Measurements from ENCODE around the gene GGTLC1.

GGTLC1 gene

GRCh38 chr20:23974966-23975365 is 13.6 kb downstream of the GGTLC1 start:
- Histone ChIP-seq H3K27me3 (replicated peaks; ENCODE audit: insufficient read depth, low read length) (no peaks in the 10 kb centered on the region), H3K9ac (ENCODE audit: low read length) (no peak overlapping the region), H3K36me3 (replicated peaks; ENCODE audit: insufficient read depth, low read length) (no peaks in the 10 kb centered on the region)

GRCh38 chr20:23971310-23971709 is 17.3 kb downstream of the GGTLC1 start:
- H3K27me3 ChIP-seq (replicated peaks; ENCODE audit: insufficient read depth, low read length), result no peaks in the 10 kb centered on the region
- no peaks in the 10 kb centered on the region for H3K79me2 ChIP-seq (ENCODE audit: low read length)
- H3K4me2 ChIP-seq (ENCODE audit: low read depth, low read length), result no peak overlapping the region
- H3K9me2 ChIP-seq (replicated peaks; ENCODE audit: insufficient read depth, low read length), result no peaks in the 10 kb centered on the region
- TF ChIP-seq CTCF (IDR thresholded peaks at IDR 0.05; ENCODE audit: low read length), result no peak
- no peak for TF ChIP-seq EZH2 (optimal IDR thresholded peaks at IDR 0.05; ENCODE audit: low read depth, low read length)
- no peak for TF ChIP-seq EZH2phosphoT487 (IDR thresholded peaks at IDR 0.05; ENCODE audit: low read length)
- H4K20me1 ChIP-seq (ENCODE audit: insufficient read depth, low read length), result no peaks in the 10 kb centered on the region
- H3K9ac ChIP-seq (ENCODE audit: low read length), result no peak overlapping the region
- H3K4me3 ChIP-seq (ENCODE audit: low read length), result no peak overlapping the region
- no peak overlapping the region for H3K27ac ChIP-seq (ENCODE audit: low read length)
- H3K4me1 ChIP-seq (ENCODE audit: low read length), result no peaks in the 10 kb centered on the region
- no peak for DNase-seq
- no peak overlapping the region for H2AFZ ChIP-seq (ENCODE audit: low read length)
- H3K9me3 ChIP-seq (replicated peaks; ENCODE audit: insufficient read depth, low read length), result no peaks in the 10 kb centered on the region
- no peaks in the 10 kb centered on the region for H3F3A ChIP-seq (ENCODE audit: insufficient read depth, low read length)
- H3K36me3 ChIP-seq (replicated peaks; ENCODE audit: insufficient read depth, low read length), result no peaks in the 10 kb centered on the region

More at GRCh38 chr20:23974966-23975365, 13.6 kb downstream of the GGTLC1 start:
- H3K9me2 ChIP-seq (replicated peaks; ENCODE audit: insufficient read depth, low read length), result no peaks in the 10 kb centered on the region
- H3K27ac ChIP-seq (ENCODE audit: low read length), result no peak overlapping the region
- TF ChIP-seq EZH2phosphoT487 (IDR thresholded peaks at IDR 0.05; ENCODE audit: low read length), result no peak
- DNase-seq, result no peak
- H3K9me3 ChIP-seq (replicated peaks; ENCODE audit: insufficient read depth, low read length), result no peaks in the 10 kb centered on the region
- no peaks in the 10 kb centered on the region for H4K20me1 ChIP-seq (ENCODE audit: insufficient read depth, low read length)
- no peaks in the 10 kb centered on the region for H3K79me2 ChIP-seq (ENCODE audit: low read length)
- no peak overlapping the region for H2AFZ ChIP-seq (ENCODE audit: low read length)
- H3K4me2 ChIP-seq (ENCODE audit: low read depth, low read length), result no peak overlapping the region
- no peak overlapping the region for H3K4me3 ChIP-seq (ENCODE audit: low read length)
- H3K4me1 ChIP-seq (ENCODE audit: low read length), result no peaks in the 10 kb centered on the region
- H3F3A ChIP-seq (ENCODE audit: insufficient read depth, low read length), result no peaks in the 10 kb centered on the region

- no peak overlapping the region for H2AFZ ChIP-seq (ENCODE audit: low read length)
- H3K9me3 ChIP-seq (replicated peaks; ENCODE audit: insufficient read depth, low read length), result no peaks in the 10 kb centered on the region
- no peaks in the 10 kb centered on the region for H4K20me1 ChIP-seq (ENCODE audit: insufficient read depth, low read length)
- no peaks in the 10 kb centered on the region for H3F3A ChIP-seq (ENCODE audit: insufficient read depth, low read length)
- no peaks in the 10 kb centered on the region for H3K27me3 ChIP-seq (replicated peaks; ENCODE audit: insufficient read depth, low read length)
- no peak for TF ChIP-seq EZH2phosphoT487 (IDR thresholded peaks at IDR 0.05; ENCODE audit: low read length)
- no peak for TF ChIP-seq EZH2 (optimal IDR thresholded peaks at IDR 0.05; ENCODE audit: low read depth, low read length)
- TF ChIP-seq CTCF (IDR thresholded peaks at IDR 0.05; ENCODE audit: low read length), result no peak
- no peak overlapping the region for H3K9ac ChIP-seq (ENCODE audit: low read length)
- no peaks in the 10 kb centered on the region for H3K4me1 ChIP-seq (ENCODE audit: low read length)
- H3K27ac ChIP-seq (ENCODE audit: low read length), result no peak overlapping the region
- no peaks in the 10 kb centered on the region for H3K36me3 ChIP-seq (replicated peaks; ENCODE audit: insufficient read depth, low read length)
- no peaks in the 10 kb centered on the region for H3K9me2 ChIP-seq (replicated peaks; ENCODE audit: insufficient read depth, low read length)
- DNase-seq, result peak; percentile 53
- no peak overlapping the region for H3K4me2 ChIP-seq (ENCODE audit: low read depth, low read length)
- H3K79me2 ChIP-seq (ENCODE audit: low read length), result no peaks in the 10 kb centered on the region
- H3K4me3 ChIP-seq (ENCODE audit: low read length), result no peak overlapping the region
Observed at GRCh38 chr20:23970049-23970448, 18.5 kb downstream of the GGTLC1 start.

- no peak overlapping the region for H2AFZ ChIP-seq (ENCODE audit: low read length)
- H3K9ac ChIP-seq (ENCODE audit: low read length), result no peak overlapping the region
- H3K79me2 ChIP-seq (ENCODE audit: low read length), result no peaks in the 10 kb centered on the region
- H3K9me3 ChIP-seq (replicated peaks; ENCODE audit: insufficient read depth, low read length), result no peaks in the 10 kb centered on the region
- TF ChIP-seq CTCF (IDR thresholded peaks at IDR 0.05; ENCODE audit: low read length) (no peak), EZH2 (optimal IDR thresholded peaks at IDR 0.05; ENCODE audit: low read depth, low read length) (no peak), EZH2phosphoT487 (IDR thresholded peaks at IDR 0.05; ENCODE audit: low read length) (no peak)
- DNase-seq, result no peak
- no peaks in the 10 kb centered on the region for H3K36me3 ChIP-seq (replicated peaks; ENCODE audit: insufficient read depth, low read length)
- H3K27me3 ChIP-seq (replicated peaks; ENCODE audit: insufficient read depth, low read length), result no peaks in the 10 kb centered on the region
- no peak overlapping the region for H3K27ac ChIP-seq (ENCODE audit: low read length)
- no peaks in the 10 kb centered on the region for H3K4me1 ChIP-seq (ENCODE audit: low read length)
- H3K4me2 ChIP-seq (ENCODE audit: low read depth, low read length), result no peak overlapping the region
- no peak overlapping the region for H3K4me3 ChIP-seq (ENCODE audit: low read length)
- no peaks in the 10 kb centered on the region for H3F3A ChIP-seq (ENCODE audit: insufficient read depth, low read length)
- H4K20me1 ChIP-seq (ENCODE audit: insufficient read depth, low read length), result no peaks in the 10 kb centered on the region
- no peaks in the 10 kb centered on the region for H3K9me2 ChIP-seq (replicated peaks; ENCODE audit: insufficient read depth, low read length)
Observed at GRCh38 chr20:23967616-23967979, 21.0 kb downstream of the GGTLC1 start.

All from MM.1S (cell line).